Islet precursor cell (in vitro differentiated cells): ENCODE data around the gene LRP6.
"Not testable (repeated sequence)": the region's sequence is repeated elsewhere in the genome, so short reads cannot be mapped to it uniquely, and the experiment has no call there.

Experiments
- DNase-seq: peaks from one replicate; pipeline ENCODE4 v3.0.0-alpha.2; 2018

LRP6 gene

DNA sequence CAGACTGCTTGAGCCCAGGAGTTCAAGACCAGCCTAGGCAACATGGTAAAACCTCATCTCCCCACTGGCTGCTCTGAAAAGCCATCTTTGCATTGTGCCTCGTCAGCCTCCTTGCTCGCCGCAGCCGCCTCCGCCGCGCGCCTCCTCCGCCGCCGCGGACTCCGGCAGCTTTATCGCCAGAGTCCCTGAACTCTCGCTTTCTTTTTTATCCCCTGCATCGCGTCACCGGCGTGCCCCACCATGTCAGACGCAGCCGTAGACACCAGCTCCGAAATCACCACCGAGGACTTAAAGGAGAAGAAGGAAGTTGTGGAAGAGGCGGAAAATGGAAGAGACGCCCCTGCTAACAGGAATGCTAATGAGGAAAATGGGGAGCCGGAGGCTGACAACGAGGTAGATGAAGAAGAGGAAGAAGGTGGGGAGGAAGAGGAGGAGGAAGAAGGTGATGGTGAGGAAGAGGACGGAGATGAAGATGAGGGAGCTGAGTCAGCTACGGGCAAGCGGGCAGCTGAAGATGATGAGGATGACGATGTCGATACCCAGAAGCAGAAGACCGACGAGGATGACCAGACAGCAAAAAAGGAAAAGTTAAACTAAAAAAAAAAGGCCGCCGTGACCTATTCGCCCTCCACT is 155.8 kb downstream of the LRP6 start:
- not testable (repeated sequence) for DNase-seq

DNA sequence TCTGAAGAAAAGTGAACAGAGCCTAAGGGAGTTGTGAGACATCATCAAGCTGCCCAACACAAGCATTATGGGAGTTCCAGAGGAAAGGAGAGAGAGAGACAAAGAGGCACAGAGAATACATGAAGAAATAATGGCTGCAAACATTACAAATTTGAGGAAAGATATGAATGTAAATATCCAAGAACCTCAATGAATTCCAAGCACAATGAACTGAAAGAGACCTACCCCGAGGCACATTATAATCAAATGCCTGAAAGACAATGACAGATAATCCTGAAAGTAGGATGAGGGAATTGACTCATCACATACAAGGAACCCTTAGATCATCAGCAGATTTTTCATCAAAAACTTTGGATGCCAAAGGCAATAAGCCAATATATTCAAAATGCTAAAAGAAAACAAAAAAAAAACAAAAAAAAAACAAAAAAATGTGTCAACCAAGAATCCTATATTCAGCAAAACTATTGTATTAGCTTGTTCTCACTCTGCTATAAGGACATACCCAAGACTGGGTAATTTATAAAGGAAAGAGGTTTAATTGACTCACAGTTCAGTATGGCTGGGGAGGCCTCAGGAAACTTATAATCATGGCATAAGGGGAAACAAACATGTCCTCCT is 158.3 kb downstream of the LRP6 start:
- no peak for DNase-seq

DNA sequence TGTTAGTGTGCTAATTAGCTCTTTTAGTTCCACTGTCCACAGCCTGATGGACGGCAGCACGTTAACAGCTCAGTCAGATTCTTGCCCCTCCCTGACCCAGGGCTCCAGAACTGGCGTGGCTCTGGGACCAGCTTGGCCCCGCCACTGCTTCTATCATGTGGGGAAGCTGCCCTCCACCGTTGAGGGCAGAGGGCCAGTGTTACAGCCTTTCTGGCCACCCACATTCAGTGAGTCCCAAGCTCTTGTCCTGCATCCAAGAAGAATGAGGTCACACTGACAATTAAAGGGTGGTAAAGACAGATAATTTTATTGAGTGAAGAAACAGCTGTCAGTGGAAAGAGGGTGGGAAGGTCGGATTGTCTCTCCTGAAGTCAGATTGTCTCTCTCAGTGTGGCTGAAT is 159.2 kb downstream of the LRP6 start:
- no peak for DNase-seq

DNA sequence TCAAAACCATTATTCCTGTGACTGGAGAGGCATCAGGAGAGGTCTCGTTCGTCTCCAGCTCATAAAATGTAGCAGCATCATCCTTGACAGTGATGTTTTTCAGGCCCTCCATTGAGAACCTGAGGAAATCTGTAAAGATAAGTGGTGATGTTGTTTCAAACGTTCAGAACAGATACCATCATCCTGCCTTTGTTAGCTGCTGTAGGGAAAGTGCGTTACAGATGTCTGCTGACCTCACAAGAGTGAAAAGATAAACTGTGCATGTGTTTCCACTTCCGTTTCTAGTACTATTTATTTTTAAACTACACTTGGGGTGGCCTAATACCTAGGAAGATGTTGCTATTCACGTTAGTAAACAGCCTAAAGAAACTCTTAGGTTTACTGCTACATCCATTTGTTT is 167.7 kb downstream of the LRP6 start:
- DNase-seq: no peak

DNA sequence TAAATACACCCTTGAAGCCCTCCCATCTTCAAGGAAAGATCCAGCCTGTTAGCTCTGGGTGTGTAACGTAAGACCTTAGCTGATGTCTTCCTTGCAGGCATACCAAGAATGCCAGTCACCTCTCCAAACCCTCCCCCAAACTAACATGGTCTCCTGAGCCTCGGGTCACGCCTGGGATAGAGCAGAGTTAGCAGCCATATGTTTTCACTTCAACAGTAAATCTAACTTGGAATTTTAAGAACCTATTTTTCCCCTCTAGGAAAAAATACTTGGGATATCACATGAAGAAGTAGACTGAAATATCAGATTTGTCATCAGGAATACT is 168.2 kb downstream of the LRP6 start:
- DNase-seq: no peak

DNA sequence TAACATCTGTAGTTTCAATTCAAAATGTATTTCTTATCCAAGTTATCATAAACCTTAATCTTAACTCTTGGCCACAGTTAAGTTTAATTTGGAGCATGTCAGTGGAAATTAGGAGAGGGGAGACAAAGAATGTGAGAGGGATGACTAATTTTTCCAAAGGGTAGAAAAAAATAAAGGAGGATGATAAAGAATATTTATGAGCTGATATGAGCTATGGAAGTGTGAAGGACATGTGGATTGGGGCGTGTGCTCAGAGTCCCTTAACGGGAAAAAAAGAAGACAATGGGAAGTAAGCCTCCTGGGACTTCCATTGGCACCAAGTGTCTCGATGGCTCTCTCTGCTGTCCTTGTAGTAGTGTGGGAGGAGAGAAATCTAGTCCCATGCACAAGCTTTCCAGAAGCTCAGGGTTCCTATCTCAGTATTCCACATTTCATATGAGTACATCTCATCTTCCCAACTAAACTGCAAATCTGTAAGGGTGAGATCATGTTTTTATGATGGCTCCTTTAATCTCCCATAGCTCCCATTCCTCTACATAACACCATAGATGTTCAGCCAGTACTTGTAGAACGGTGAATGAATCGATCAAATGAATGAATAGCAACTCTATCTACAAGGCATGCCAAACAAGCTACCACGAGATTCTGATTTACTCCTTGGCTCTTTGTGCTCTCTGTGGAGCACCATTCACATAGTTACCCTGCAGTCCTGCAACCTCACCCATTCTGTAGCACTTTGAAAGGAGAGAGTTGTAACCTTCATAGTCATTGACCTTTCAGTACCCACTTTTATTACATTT is 168.8 kb downstream of the LRP6 start:
- DNase-seq: no peak

DNA sequence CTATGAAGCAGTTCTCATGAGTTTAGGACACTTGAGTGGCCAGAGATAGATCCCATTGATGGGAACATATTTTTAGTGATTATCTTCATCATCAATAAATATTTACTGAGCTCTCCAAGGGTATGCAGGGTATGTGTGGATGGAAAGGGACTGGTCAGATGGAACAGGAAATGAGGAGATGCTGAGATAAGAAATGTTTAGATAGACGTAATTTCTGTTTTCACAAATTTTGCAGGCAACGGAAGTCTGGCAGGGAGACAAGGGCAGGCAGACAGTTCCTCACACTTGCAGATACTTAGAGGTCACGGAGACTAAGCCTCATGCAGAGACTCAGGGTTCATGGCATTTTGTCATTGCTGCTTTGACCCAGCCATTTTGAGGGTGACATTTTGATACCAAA is 171.8 kb downstream of the LRP6 start:
- no peak for DNase-seq

DNA sequence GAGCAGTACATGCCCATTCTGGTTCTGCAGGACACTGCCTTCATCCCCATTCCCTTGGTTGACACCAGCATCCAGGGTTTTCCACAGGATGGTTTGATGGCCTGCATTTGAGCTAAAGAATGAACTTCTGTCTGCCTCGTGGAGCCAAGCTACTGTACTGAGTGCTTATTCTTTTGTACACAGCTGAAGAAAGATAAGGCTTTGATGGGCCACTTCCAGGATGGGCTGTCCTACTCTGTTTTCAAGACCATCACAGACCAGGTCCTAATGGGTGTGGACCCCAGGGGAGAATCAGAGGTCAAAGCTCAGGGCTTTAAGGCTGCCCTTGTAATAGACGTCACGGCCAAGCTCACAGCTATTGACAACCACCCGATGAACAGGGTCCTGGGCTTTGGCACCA is 172.4 kb downstream of the LRP6 start:
- no peak for DNase-seq

DNA sequence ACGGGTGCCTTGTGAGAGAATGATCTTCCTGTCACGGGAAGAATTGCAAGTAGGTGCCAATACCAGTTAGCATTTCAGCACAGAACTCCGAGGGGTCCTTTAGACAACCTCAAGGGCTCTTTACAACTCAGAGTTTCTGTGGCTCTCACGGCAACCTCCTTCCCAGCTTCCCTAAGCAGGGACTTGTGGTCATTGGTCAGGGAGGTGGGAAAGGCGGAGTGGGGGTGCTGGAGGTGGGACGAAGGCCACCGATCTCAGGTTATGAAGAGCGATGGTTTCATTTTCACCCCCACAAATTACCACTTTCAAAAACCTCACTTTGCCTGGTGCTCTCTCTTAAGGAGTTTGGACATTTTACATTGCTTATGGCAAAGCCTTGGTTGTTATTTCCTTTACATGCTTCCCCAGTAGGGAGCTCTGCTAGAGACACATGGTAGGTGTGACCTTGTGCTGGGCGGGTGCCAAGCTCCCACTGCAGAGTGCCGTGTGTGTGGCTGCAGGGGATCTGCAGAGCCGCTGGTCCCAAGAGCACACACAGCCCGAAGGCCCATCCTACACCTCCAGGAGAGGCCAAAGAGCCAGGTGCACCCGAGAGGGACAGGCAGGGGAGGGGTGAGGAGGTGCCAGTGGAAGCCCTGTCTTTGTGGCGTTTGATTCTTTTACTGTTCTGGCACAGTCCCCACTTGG is 174.7 kb downstream of the LRP6 start:
- DNase-seq: no peak

DNA sequence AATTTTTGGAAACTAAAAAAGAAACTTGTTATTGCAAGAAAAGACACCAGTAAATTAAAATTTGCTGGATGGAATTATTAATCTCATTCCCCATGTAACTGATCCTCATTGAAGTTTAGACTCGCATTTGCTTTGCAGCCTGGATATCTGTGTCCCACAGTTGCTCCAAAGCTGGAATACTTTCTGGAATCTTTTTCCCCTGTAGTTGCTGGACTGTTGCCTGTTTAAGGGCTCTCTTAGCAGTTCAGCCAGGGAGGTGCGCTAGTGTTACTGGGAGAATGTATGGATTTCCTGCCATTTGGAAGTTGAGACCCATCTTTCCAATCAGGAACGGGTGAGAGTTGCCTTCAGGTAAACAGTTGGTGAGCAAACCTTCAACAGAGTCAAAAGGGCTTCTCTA is 175.8 kb downstream of the LRP6 start:
- no peak for DNase-seq

DNA sequence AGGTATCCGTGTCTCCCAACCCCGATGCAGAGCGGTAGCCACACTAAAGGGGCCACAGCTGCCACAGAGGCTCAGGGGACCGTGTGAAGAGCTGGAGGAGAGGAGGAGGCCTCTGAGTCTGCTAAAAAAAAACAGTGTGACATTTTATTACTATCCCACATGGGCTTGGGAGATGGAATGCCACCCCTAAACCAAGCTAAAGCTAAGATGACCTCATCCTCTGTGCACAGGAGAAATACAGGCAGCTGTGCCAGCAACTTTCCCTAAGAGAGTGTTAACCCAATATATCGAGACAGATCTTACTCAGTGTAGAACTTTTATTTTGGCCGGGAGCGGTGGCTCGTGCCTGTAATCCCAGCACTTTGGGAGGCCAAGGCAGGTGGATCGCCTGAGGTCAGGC is 178.1 kb downstream of the LRP6 start:
- DNase-seq: no peak

DNA sequence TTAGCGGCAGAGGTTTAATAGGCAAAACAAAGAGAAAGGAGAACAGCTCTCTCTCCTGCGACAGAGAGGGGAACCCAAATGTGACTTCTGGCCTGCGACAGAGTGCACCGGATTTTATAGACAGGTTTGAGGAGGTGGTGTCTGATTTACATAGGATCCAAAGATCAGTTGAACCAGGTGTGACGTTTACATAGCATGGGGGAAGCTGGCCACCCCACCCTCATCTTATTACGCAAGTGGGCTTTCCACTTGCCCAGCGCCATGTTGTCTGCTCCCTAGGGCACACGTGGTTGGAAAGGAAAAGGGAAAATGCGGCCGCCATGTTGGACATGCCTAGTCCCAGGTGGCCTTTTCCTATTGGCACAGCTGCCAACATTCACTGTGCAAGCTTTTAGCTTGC is 178.7 kb downstream of the LRP6 start:
- DNase-seq: no peak

DNA sequence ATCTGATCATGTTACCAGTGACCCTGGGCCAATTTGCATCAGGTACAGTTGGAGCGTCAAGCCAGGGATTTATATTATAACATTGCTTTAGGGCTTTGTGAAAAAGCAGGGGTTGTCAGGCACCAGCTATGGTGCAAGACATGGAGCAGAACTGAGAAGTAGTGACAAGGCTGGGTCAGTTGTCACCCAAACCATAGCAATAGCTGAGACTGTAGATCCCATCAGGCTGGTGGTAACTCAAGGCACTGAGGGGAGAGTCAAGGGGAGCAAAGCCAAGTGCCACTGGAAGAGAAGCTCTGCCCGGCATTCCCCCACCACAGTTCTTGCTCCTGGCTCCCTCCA is 179.2 kb downstream of the LRP6 start:
- no peak for DNase-seq

DNA sequence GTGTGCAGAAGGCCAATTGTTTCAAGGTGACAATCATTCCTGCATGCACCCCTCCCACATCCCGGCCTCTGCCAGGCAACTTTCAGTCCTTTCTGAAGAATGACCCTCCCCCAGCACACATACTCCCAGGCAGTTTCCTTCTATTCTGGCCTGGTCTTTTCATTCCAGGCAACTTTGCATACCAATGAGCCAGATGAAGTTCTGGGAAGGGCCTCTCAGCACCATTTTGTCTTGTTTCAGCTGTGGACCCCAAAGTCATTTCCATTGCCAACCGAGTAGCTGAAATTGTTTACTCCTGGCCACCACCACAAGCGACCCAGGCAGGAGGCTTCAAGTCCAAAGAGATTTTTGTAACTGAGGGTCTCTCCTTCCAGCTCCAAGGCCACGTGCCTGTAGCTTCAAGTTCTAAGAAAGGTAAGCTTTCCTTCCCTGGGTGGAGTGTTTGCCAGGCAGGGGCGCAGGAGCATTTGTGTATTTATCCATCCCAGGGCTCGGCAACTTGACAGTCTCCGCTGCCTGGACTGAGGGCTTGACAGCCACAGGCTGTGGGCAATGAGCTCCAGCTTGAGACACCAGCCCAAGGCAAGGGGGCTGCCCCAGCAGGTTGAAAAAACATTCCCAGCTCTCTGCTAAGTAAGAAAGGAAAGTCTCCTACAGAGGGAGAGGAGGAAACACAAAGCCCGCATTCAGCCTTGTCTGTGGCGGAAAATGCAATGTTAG is 179.7 kb downstream of the LRP6 start:
- peak; percentile 71 for DNase-seq

DNA sequence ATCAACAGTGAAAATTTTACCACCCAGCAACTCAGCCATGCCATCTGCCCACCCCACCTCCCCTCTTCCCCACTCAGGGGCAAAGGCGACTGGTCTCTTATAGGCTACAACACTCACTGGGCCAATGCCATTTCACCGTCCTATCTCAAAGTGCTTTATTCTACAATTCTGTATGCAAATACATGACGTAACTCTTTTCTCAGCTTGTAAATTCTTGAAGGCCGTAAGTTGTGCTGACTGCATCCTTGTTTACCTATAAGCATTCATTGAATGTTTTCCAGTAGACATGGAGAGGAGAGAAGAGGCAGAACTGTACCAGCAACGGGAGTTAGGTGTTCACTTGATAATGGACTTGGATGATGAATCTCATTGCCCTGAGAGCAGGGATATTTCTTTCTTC is 180.5 kb downstream of the LRP6 start:
- DNase-seq: peak; percentile 53

DNA sequence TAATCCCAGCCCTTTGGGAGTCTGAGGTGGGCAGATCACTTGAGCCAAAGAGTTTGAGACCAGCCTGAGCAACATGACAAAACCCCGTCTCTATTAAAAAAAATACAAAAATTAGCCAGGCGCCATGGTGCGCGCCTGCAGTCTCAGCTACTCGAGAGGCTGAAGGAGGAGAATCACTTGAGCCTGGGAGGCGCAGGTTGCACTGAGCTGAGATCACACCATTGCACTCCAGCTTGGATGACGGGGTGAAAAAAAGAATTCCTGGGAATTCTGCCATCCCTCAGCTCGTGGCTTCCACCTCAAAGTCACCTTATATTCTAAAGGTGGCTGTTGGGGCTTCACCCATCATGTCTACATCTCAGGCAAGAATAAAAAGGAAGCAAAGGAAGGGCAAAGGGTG is 183.2 kb downstream of the LRP6 start:
- peak; percentile 34 for DNase-seq

DNA sequence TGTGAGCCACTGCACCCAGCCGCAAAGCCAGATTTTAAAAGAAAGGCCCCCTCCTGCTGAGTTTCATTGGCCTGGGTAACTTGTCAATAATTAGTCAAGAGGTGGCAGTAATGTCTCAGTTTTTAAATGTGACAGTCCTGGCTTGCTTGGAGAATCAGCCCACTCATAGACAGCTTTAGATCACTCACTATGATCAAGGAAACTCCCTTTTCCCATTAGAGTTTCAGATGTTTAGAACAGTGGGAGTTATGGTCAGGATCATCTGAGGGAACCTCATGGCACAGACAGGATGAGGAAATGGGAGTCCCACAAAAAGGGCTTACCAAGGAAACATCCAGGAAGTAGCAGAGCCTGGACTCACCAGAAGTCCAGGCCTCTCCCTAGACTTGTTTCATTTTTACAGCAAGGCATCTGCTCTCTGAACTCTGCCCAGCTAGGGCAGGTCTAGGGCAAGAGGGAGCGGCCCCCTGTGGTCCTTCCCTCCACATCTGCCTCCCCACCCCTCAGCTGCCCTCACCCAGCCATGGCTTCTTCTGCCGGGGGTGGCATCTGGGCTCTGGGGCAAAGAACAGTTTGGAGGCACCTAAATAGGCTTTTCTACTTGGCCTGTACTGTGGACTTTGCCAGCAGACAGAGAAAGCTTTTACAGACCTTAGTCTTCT is 184.9 kb downstream of the LRP6 start:
- DNase-seq: peak; percentile 56

DNA sequence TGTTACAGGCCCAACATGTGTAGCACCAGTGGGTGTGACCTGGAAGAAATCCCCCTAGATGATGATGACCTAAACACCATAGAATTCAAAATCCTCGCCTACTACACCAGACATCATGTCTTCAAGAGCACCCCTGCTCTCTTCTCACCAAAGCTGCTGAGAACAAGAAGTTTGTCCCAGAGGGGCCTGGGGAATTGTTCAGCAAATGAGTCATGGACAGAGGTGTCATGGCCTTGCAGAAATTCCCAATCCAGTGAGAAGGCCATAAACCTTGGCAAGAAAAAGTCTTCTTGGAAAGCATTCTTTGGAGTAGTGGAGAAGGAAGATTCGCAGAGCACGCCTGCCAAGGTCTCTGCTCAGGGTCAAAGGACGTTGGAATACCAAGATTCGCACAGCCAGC is 187.6 kb downstream of the LRP6 start:
- DNase-seq: peak; percentile 82

DNA sequence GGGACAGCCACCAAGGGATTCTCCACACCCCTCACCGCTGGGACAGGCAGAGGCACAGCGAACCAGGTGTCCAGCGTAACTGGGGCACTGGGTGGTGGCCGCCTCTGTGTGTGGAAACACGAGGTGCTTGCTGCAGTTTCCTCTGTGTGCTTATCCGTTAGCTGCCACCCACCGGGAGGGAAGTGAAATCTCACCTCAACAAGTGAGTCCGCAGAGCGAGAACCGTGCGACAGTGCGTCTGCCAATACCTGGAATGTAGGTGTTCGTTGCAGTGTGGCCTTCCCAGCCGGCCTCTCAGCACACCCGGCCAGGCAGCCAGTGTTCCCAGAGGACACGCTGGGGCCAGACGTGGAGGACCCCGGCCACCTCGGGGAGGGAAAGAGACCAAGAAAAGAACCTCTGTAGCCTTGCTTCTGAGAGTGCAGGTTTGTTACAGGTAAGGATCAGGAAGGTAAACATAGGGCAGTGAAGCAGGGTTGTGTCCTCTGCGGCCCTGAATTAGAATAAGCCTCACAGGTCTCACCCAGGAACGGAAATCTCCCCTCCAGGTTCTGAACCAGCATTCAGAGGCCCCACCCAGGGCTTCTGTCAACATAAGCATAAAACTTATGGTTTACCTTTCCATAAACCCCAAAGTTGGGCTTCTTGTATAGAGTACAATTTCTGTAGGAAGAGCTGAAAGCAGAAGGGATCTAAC is 194.6 kb downstream of the LRP6 start:
- DNase-seq: no peak

DNA sequence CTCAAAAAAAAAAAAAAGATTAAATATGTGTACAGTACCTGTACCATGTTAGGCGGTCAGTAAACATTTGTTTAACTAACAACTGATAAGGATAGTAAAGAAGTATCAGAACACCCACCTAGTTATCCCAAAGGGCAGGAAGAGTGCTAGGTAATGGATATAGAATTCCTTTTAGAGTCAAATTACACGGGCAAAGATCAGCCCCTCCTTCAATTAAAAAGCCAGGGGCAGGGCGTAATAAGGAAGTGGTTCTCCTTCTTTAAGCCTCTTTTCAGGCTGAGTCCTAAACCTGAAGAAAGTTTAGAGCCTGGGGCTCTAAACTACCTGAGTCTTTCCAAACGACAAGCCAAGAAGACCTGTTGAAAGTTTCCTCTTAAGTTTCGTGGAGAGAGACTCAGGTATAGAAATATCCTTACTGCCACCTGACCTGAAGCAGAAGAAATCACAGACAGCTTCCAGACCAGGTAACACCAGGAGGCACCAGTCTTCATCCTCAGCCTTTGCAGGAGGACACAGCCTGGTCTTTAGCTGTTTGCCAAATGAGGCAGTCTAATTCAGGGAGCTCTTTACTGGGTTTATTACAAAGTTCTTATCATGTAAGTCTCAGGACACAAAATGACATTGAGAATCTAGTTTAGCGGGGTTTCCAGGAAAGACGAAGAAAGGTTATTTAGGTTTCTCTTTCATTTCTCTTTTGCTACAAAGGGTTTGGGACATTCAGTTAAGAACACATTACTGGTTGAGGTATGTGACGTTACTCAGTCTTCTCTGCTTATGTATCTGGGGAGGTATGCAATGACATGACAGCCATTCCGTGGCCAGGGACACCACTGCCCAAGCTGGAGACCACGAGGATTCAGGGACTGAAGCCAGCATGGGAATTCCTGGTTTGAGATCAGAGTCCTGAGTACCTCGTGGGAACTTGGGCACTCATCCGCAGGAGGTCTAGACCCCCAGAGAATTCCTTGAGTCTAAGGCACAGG is 195.9 kb downstream of the LRP6 start, which contains the start of gene BCL2L14:
Gene BCL2L14, plus strand, starts transcription at position 266 of the 983 bp plus-strand sequence. CDS start 8,367 bp downstream, outside the sequence.
- no peak for DNase-seq
